ENCODE measurements around the gene REELD1.

The REELD1 gene

GRCh38 chr4:146207410-146207809, 6.9 kb upstream of the REELD1 start:
- Histone ChIP-seq H3K9me3 (ENCODE audit: severe bottlenecking) (no peaks in the 10 kb centered on the region), H3K27me3 (ENCODE audit: insufficient read depth, low read depth, severe bottlenecking) (no peaks in the 10 kb centered on the region), H3K4me3 (ENCODE audit: low read depth, low read length) (no peak overlapping the region), H3K36me3 (no peaks in the 10 kb centered on the region), H3K27ac (no peak overlapping the region)
- DNase-seq, result no peak
- TF ChIP-seq CTCF (IDR thresholded peaks at IDR 0.05; ENCODE audit: low read depth, low read length), result no peak

- TF ChIP-seq CTCF (IDR thresholded peaks at IDR 0.05; ENCODE audit: low read depth, low read length), result no peak
- Histone ChIP-seq H3K27ac (no peak overlapping the region), H3K36me3 (no peaks in the 10 kb centered on the region), H3K4me3 (ENCODE audit: low read depth, low read length) (no peak overlapping the region), H3K27me3 (ENCODE audit: insufficient read depth, low read depth, severe bottlenecking) (no peaks in the 10 kb centered on the region), H3K9me3 (ENCODE audit: severe bottlenecking) (no peaks in the 10 kb centered on the region)
- no peak for DNase-seq
Observed at GRCh38 chr4:146210890-146211289, 3.4 kb upstream of the REELD1 start.

- H3K9me3 ChIP-seq (ENCODE audit: severe bottlenecking), result no peaks in the 10 kb centered on the region
- H3K27ac ChIP-seq, result no peak overlapping the region
- H3K27me3 ChIP-seq (ENCODE audit: insufficient read depth, low read depth, severe bottlenecking), result no peaks in the 10 kb centered on the region
- TF ChIP-seq CTCF (IDR thresholded peaks at IDR 0.05; ENCODE audit: low read depth, low read length), result no peak
- no peaks in the 10 kb centered on the region for H3K36me3 ChIP-seq
- no peak for DNase-seq
- H3K4me3 ChIP-seq (ENCODE audit: low read depth, low read length), result no peak overlapping the region
Observed at GRCh38 chr4:146211440-146211839, 2.9 kb upstream of the REELD1 start.

- DNase-seq, result no peak
- no peak for TF ChIP-seq CTCF (IDR thresholded peaks at IDR 0.05; ENCODE audit: low read depth, low read length)
- H3K27me3 ChIP-seq (ENCODE audit: insufficient read depth, low read depth, severe bottlenecking), result no peaks in the 10 kb centered on the region
- H3K4me3 ChIP-seq (ENCODE audit: low read depth, low read length), result no peak overlapping the region
- no peak overlapping the region for H3K27ac ChIP-seq
- H3K9me3 ChIP-seq (ENCODE audit: severe bottlenecking), result no peaks in the 10 kb centered on the region
- no peaks in the 10 kb centered on the region for H3K36me3 ChIP-seq
Observed at GRCh38 chr4:146212781-146213180, 1.6 kb upstream of the REELD1 start.

- no peaks in the 10 kb centered on the region for H3K27me3 ChIP-seq (ENCODE audit: insufficient read depth, low read depth, severe bottlenecking)
Observed at GRCh38 chr4:146222313-146222712, 8.0 kb downstream of the REELD1 start.

More at GRCh38 chr4:146222313-146222712, 8.0 kb downstream of the REELD1 start:
- Histone ChIP-seq H3K27ac (no peak overlapping the region), H3K36me3 (no peaks in the 10 kb centered on the region), H3K9me3 (ENCODE audit: severe bottlenecking) (no peaks in the 10 kb centered on the region), H3K4me3 (ENCODE audit: low read depth, low read length) (no peak overlapping the region)
- no peak for DNase-seq
- no peak for TF ChIP-seq CTCF (IDR thresholded peaks at IDR 0.05; ENCODE audit: low read depth, low read length)
